HG02973 (cell line): Measurements from ENCODE around the gene KAZN.

ENCODE experiments used
- ATAC-seq: cut with Tn5 transposase; IDR thresholded peaks from one replicate; pipeline ENCODE4 v1.9.1; 2021; ENCODE audit warnings: moderate library complexity; ENCODE audit not compliant: unreplicated experiment

The KAZN gene

DNA sequence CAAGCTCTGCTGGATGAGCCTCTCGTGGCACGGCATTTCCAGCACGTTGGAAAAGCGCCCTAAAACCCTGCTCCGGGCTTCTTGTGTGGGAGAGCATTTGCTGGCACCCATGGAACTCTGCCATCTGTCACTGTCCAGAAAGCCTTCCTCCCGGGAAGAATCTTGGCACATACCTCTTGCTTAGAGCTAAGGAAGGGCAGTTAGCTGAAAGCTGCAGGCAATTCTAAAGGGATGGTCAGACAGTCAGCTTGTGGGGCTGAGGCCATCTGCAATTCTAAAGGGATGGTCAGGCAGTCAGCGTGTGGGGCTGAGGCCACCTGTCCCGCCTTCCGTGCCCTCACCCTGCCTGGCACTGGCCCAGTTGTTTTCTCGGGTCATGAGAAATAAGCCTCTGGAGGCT is 416.0 kb downstream of the KAZN start:
- no peak for ATAC-seq

- no peak for ATAC-seq
Measured at GRCh38 chr1:15016001-15016400, 417.5 kb downstream of the KAZN start.

- no peak for ATAC-seq
Measured at GRCh38 chr1:15016526-15016925, 418.0 kb downstream of the KAZN start.

DNA sequence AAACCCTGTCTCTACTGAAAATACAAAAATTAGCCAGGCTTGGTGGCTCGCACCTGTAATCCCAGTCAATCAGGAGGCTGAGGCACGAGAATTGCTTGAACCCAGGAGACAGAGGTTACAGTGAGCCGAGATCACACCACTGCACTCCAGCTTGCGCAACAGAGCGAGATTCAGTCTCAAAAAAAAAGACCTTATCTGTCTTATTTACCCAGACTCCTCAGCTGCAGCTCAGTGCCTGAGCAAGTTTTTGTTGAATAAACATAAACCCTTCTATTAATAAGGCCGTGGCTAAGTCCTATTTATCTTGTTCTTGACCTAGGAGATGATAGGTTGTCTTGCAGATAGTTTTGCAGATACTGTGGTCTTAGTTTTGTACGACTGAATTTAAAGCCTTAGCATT is 418.6 kb downstream of the KAZN start:
- ATAC-seq: no peak

- ATAC-seq: no peak
Measured at GRCh38 chr1:15018767-15019166, 420.3 kb downstream of the KAZN start.

- ATAC-seq: no peak
Measured at GRCh38 chr1:15020943-15021745, 422.7 kb downstream of the KAZN start.

DNA sequence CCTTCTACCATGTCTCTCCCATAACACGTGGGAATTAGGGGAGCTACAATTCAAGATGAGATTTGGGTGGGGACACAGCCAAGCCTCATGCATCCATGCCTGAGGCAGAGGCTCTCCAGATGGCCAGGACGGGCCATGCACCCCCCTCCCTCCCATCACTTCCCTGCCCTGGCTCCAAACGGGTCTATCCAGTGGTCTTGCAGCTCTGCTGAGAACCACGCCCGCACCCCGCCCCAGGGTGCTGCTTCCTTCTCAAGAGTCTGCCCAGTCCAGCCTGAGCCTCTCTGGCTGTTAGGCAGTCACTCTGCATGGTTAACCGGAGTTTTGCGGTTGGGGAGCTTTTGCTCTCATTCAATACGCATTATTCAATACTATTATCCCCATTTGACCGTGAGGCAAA is 423.6 kb downstream of the KAZN start:
- ATAC-seq: no peak

DNA sequence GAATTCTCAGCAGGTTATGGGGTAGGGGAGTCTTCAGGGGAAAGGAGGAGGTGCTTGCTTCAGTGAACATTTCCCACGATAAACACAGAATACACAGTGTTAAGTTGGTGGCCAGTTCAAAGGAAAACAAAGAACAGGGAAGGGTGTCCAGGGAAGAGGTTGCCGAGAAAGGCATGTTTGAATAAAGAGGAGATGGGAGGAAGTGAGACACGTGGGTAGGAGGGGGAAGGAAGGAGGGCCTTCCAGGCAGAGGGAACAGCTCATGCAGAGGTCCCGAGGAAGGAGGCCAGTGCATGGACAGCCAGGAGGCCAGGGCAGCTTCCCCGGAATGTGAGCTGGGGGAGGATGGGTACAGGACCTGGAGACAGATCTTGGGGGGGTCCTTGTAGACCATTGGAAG is 424.7 kb downstream of the KAZN start:
- ATAC-seq: no peak

- no peak for ATAC-seq
Measured at GRCh38 chr1:15023976-15024375, 425.5 kb downstream of the KAZN start.

GRCh38 chr1:15026117-15026489 is 427.6 kb downstream of the KAZN start:
- ATAC-seq: no peak

DNA sequence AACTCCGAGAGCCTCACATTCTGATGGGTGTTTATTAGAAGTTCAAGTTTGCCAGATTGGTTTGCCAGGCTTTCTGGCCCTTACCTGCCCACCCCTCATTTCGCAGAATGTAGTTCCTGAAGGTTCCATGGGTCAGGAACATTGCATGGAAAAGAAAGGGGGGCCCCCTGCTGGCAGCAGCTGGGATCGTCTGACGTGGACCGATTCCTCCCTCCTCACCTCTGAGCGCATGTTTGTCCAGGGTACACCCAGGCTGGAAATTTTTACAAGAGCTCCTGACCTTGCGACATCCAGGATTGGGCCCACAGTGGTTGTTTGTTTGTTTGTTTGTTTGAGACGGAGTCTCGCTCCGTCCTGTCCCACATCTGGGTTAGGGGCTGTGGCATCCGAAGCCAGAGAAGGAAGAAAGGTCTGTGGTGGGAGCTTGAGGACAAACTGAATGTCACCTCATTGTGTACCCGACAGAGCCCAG is 429.1 kb downstream of the KAZN start:
- no peak for ATAC-seq

- ATAC-seq: no peak
Measured at GRCh38 chr1:15028102-15028501, 429.6 kb downstream of the KAZN start.

DNA sequence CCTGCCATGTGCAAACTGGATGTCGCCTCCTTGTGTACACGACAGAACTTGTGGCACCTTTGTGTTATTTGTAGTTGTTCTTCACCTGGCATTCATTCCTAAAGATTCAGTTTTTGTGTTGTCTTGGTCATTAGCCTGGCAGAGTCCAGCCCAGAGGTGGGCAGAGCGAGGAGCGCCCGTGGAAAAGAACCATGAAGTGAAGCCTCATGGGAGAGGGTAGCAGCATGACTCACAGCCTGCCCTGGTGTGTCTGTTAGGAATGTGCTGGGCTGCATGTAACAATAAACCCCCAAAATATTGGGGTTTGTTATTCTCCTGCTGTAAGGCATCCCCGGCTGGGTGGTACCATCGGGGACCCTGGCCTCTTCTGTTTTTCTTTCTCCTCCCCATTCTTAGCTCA is 430.1 kb downstream of the KAZN start:
- no peak for ATAC-seq

- ATAC-seq: no peak
Measured at GRCh38 chr1:15029036-15029435, 430.6 kb downstream of the KAZN start.

- no peak for ATAC-seq
Measured at GRCh38 chr1:15029786-15030185, 431.3 kb downstream of the KAZN start.

DNA sequence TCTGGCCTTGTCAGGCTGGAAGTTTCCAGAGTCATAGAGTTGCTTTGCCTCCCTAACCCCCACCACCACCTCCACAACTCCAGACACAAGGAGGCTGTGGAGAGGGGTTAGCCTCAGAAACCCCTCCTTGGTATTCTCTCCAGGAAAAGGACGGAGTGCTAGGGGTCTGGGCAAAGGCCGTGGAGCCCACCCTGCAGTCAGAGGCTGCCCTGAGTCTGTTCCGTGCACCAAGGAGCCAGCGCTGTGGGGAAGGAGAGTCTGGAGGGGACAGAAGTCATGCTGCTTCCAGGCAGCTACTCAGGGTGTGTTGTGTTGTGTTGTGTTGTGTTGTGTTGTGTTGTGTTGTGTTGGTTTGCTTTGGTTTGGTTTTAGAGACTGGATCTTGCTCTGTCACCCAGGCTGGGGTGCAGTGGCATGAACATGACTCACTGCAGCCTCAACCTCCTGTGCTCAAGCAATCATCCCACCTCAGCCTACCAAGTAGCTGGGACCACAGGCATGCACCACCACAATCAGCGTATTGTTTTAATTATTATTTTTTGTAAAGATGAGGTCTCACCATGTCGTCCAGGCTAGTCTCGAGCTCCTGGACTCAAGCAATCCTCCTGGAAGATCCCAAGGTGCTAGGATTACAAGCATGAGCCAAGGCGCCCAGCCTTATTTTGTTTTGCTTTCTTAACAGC is 432.9 kb downstream of the KAZN start:
- no peak for ATAC-seq

DNA sequence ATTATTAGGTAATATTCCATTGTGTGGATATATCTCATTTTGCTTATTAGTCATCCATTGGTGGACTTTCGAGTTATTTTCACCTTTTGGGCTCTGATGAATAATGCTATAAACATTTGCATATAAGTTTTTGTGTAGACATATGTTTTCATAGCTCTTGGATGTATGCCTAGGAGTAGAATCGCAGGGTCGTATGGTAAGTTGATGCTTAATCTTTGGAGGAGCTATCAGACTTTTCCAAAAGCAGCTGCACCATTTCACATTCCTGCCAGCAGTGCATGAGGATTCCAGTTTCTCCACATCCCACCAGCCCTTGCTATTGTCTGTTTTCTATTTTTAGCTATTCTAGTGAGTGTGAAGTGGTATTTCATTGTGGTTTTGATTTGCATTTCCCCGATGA is 434.8 kb downstream of the KAZN start:
- ATAC-seq: no peak

GRCh38 chr1:15034656-15035055 is 436.2 kb downstream of the KAZN start:
- ATAC-seq: no peak

DNA sequence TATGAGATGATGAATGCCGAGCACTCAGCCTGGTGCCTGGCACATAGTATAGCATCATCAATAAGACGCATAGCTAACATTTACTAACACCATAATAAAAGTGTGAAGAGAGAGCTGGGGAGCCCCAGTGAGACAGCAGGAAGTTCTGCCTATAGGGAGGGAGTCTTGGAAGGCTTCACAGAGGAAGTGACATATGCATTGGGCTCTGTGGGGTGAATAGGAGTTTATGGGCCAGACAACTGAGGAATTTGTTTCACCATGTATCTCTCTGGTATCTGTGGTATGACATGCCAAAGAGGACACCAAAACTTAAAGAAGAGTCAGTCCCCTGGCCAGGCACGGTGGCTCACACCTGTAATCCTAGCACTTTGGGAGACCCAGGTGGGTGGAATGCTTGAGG is 436.8 kb downstream of the KAZN start:
- ATAC-seq: no peak

DNA sequence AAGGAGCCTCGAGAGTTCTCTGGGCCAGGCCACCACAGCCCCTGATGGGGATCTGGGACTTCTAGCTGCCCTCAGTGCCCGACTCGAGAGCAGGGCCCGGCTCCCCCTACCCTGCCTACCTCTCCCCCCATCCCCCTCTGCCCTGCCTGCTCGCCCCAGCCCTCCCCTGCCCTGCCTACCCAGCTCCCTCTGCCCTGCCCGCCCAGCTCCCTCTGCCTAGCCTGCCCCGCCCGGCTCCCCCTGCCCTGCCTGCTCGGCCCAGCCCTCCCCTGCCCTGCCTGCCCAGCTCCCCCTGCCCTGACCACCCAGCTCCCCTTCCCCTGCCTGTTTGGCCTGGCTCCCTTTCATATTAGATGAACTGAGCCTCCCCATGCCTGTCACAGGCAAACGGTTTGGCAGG is 437.6 kb downstream of the KAZN start:
- no peak for ATAC-seq

- ATAC-seq: no peak
Measured at GRCh38 chr1:15038232-15039016, 439.9 kb downstream of the KAZN start.
